ENCODE measurements around the gene RNF224. TPM values are rescaled to one million over a fixed set of nuclear protein-coding genes. Genes with fewer than 3 reads are reported as not detected.
"Not testable (repeated sequence)": the region's sequence is repeated elsewhere in the genome, so short reads cannot be mapped to it uniquely, and the experiment has no call there.

Gene RNF224
- total and polyA plus RNA-seq, 3 experiments from 2014 or later, result not detected

GRCh38 chr9:137236936-137237421 lies 9.7 kb downstream of the RNF224 start:
- Histone ChIP-seq H3K4me3 (ENCODE audit: low read length) (no peak overlapping the region), H3K9me3 (ENCODE audit: low read length) (no peaks in the 10 kb centered on the region), H3K27me3 (ENCODE audit: insufficient read depth, low read length, poor library complexity, severe bottlenecking) (no peaks in the 10 kb centered on the region), H3K27ac (ENCODE audit: low read depth, low read length) (peak overlapping the region; percentile 27), H3K36me3 (ENCODE audit: insufficient read depth, low read length) (peaks cover under 1% of the 10 kb centered on the region), H3K4me1 (ENCODE audit: insufficient read depth, low read length) (peaks cover 13% of the 10 kb centered on the region)
- POLR2A ChIA-PET, result interaction anchor here (0.8 to 1.0 kb wide), 2 partner anchors 17 to 112 kb away, joined by 3 to 4 read pairs; no protein-coding TSS in a partner anchor
- peak overlapping the region in 1 of 8 donors; percentile 62 for H3K27ac Mint-ChIP-seq
- peaks cover 0 to 3% (median 0%) of the 10 kb centered on the region in 3 donors for H3K36me3 Mint-ChIP-seq
- no peaks in the 10 kb centered on the region for H3K9me3 Mint-ChIP-seq
- DNase-seq, result no peak
- H3K4me1 Mint-ChIP-seq, result peaks cover 5 to 31% (median 6%) of the 10 kb centered on the region in 3 donors
- peak overlapping the region in 1 of 7 donors; percentile 32 for H3K4me3 Mint-ChIP-seq
- CTCF ChIA-PET, result interaction anchor here (0.6 to 2.4 kb wide), 36 partner anchors 10 to 823 kb away, joined by 3 to 18 read pairs (median 4); partner anchors contain the start of genes CYSRT1, DPP7, MAN1B1 and NELFB
- peaks cover 4 to 8% of the 10 kb centered on the region in 2 donors for H3K27me3 Mint-ChIP-seq

DNA sequence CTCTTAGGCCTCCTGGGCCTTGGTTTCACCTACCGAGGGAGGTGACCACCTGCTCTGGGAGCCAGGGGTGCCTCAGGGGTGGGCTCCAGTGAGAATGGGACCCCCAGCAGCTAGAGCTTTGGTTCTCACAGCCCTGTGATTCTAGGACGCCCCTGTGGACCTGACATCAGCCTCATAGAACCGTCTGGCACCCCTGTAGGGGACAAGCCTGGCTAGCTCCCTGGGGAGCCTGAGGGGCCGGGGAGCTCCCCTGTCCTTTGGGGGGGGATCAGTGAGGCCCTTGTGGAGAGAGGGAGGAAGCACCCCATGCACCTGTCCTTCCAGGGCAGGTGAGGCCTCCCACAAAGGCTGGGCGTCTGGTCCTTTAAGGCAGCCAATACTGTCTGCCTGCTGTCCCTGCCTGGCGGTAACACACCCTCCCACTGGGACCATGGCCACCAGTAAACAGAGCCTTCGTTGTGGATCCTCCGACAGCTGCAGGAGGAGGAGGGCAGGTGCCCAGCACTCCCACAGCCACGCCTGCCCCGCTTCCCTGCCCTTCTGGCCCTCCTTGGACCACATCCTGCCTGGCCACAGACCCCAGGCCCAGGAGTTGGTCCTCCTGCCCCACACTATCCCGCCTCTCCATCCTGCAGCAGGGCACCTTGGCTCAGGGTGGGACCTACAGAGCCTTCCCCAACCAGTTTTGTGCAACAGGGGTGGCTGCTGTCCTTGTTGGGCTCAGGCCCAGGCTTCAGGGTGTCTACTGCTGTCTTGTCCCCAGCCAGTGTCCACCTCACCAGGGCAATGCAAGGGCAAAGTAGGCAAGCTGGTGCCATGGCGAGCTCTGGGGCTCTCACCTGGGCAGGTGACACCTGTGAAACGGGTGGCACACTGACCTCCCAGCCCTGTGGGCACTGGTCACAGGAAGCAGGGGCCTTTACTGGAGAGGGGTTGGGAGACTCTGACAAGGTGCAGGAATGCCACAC lies 10.7 kb downstream of the RNF224 start:
- Mint-ChIP-seq H3K36me3 (peaks cover 0 to 14% (median 3%) of the 10 kb centered on the region in 3 donors), H3K4me3 (peak overlapping the region in 2 of 7 donors; percentile 15 to 59), H3K27ac (peak overlapping the region in 2 of 8 donors; percentile 50 to 75), H3K4me1 (peaks cover 15 to 41% (median 15%) of the 10 kb centered on the region in 3 donors), H3K27me3 (peaks cover 4 to 8% of the 10 kb centered on the region in 2 donors), H3K9me3 (no peaks in the 10 kb centered on the region)
- Histone ChIP-seq H3K27me3 (ENCODE audit: insufficient read depth, low read length, poor library complexity, severe bottlenecking) (no peaks in the 10 kb centered on the region), H3K36me3 (ENCODE audit: insufficient read depth, low read length) (peaks cover 10% of the 10 kb centered on the region), H3K27ac (ENCODE audit: low read depth, low read length) (no peak overlapping the region), H3K4me1 (ENCODE audit: insufficient read depth, low read length) (peaks cover 22% of the 10 kb centered on the region), H3K9me3 (ENCODE audit: low read length) (no peaks in the 10 kb centered on the region), H3K4me3 (ENCODE audit: low read length) (no peak overlapping the region)
- ChIA-PET POLR2A (interaction anchor here (0.6 kb wide), 1 partner anchor 110 kb away, joined by 3 read pairs; no protein-coding TSS in a partner anchor), CTCF (interaction anchor here (0.8 to 2.4 kb wide), 8 partner anchors 9 to 191 kb away, joined by 3 to 18 read pairs (median 6); partner anchors contain the start of genes CYSRT1, MAN1B1, NELFB and NPDC1)
- no peak for DNase-seq

GRCh38 chr9:137239541-137240200 lies 12.4 kb downstream of the RNF224 start:
- POLR2A ChIA-PET, result interaction anchor here (0.7 to 3.4 kb wide), 11 partner anchors 16 to 312 kb away, joined by 3 to 83 read pairs (median 6); partner anchors contain the start of genes ANAPC2, MAN1B1, MRPL41 and NELFB
- H3K4me1 ChIP-seq (ENCODE audit: insufficient read depth, low read length), result peaks cover 22% of the 10 kb centered on the region
- CTCF ChIA-PET, result interaction anchor here (0.8 to 4.4 kb wide), 8 partner anchors 9 to 211 kb away, joined by 3 to 43 read pairs (median 6); partner anchors contain the start of genes NELFB, RNF224, SLC34A3 and UAP1L1

GRCh38 chr9:137240318-137240840 lies 13.1 kb downstream of the RNF224 start:
- no peaks in the 10 kb centered on the region for H3K9me3 ChIP-seq (ENCODE audit: low read length)
- no peaks in the 10 kb centered on the region for H3K9me3 Mint-ChIP-seq
- peak overlapping the region in 6 of 7 donors; percentile 62 to 88 (median 78) for H3K4me3 Mint-ChIP-seq
- H3K4me1 Mint-ChIP-seq, result peaks cover 15 to 52% (median 17%) of the 10 kb centered on the region in 3 donors
- CTCF ChIA-PET, result interaction anchor here (1.0 to 4.4 kb wide), 12 partner anchors 13 to 450 kb away, joined by 3 to 43 read pairs (median 4); partner anchors contain the start of genes ANAPC2, NELFB, RNF224 and SSNA1
- H3K4me3 ChIP-seq (ENCODE audit: low read length), result peak overlapping the region; percentile 60
- peaks cover 22% of the 10 kb centered on the region for H3K4me1 ChIP-seq (ENCODE audit: insufficient read depth, low read length)
- H3K27me3 Mint-ChIP-seq, result peaks cover 0 to 4% of the 10 kb centered on the region in 2 donors
- peak overlapping the region in 2 of 8 donors; percentile 63 to 78 for H3K27ac Mint-ChIP-seq
- peak; percentile 60 to 84 (median 80) for DNase-seq
- H3K36me3 ChIP-seq (ENCODE audit: insufficient read depth, low read length), result peaks cover 10% of the 10 kb centered on the region
- H3K27me3 ChIP-seq (ENCODE audit: insufficient read depth, low read length, poor library complexity, severe bottlenecking), result no peaks in the 10 kb centered on the region
- peaks cover 0 to 22% (median 5%) of the 10 kb centered on the region in 3 donors for H3K36me3 Mint-ChIP-seq
- H3K27ac ChIP-seq (ENCODE audit: low read depth, low read length), result peak overlapping the region; percentile 79
- POLR2A ChIA-PET, result interaction anchor here (0.5 to 3.4 kb wide), 20 partner anchors 15 to 440 kb away, joined by 3 to 83 read pairs (median 4); partner anchors contain the start of genes ANAPC2, MAN1B1, MRPL41 and NELFB

More at GRCh38 chr9:137239541-137240200, 12.4 kb downstream of the RNF224 start:
- H3K4me3 Mint-ChIP-seq, result peak overlapping the region; percentile 28 to 88 (median 77)
- H3K36me3 ChIP-seq (ENCODE audit: insufficient read depth, low read length), result peaks cover 10% of the 10 kb centered on the region
- H3K27ac Mint-ChIP-seq, result peak overlapping the region in 6 of 8 donors; percentile 33 to 68 (median 56)
- peak overlapping the region; percentile 79 for H3K27ac ChIP-seq (ENCODE audit: low read depth, low read length)
- H3K9me3 Mint-ChIP-seq; H3K27me3 Mint-ChIP-seq; DNase-seq; H3K27me3 ChIP-seq (ENCODE audit: insufficient read depth, low read length, poor library complexity, severe bottlenecking); H3K9me3 ChIP-seq (ENCODE audit: low read length): not testable (repeated sequence)
- H3K4me3 ChIP-seq (ENCODE audit: low read length), result peak overlapping the region; percentile 60
- H3K36me3 Mint-ChIP-seq, result peaks cover 0 to 22% (median 5%) of the 10 kb centered on the region in 3 donors
- peaks cover 15 to 52% (median 17%) of the 10 kb centered on the region in 3 donors for H3K4me1 Mint-ChIP-seq

DNA sequence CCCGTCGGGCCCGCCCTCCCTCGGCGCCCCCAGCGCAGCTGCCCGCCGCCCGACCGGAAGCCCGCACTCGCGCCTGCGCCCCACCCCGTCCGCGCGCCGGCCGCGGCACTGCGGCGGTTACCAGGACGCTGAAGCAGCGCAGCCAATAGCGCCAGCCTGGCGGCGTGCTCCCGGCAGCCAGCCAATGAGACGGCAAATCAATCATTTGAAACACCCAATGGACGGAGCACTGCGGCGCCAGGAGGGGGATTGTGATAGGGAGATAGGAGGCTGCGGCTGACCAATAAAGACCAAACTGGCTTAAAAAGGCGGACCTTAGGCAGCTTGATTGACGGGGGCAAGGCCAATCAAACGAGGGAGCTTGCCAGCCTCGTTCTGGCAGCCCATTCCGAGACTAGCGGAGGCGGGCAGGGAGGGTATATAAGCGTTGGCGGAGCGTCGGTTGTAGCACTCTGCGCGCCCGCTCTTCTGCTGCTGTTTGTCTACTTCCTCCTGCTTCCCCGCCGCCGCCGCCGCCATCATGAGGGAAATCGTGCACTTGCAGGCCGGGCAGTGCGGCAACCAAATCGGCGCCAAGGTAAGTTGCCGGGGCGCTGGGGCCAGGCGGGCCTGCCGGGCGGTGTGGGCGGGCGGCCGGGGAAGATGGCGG lies 13.7 kb downstream of the RNF224 start, which contains the start of gene TUBB4B:
TSS of gene TUBB4B (plus strand) at position 447 of the 649 bp plus-strand sequence. CDS start at position 521, 74 bp downstream.
- CTCF ChIA-PET, result interaction anchor here (1.0 to 4.4 kb wide), 12 partner anchors 13 to 450 kb away, joined by 3 to 43 read pairs (median 4); partner anchors contain the start of genes ANAPC2, NELFB, RNF224 and SSNA1
- Histone ChIP-seq H3K27me3 (ENCODE audit: insufficient read depth, low read length, poor library complexity, severe bottlenecking) (no peaks in the 10 kb centered on the region), H3K9me3 (ENCODE audit: low read length) (no peaks in the 10 kb centered on the region), H3K4me3 (ENCODE audit: low read length) (peak within 1 kb of the TSS; percentile 60), H3K36me3 (ENCODE audit: insufficient read depth, low read length) (peaks cover 10% of the 10 kb centered on the region), H3K4me1 (ENCODE audit: insufficient read depth, low read length) (peaks cover 20% of the 10 kb centered on the region), H3K27ac (ENCODE audit: low read depth, low read length) (peak within 1 kb of the TSS; percentile 79)
- peak; percentile 92 to 100 (median 97) for DNase-seq
- Mint-ChIP-seq H3K4me1 (peaks cover 15 to 52% (median 17%) of the 10 kb centered on the region in 3 donors), H3K27me3 (peaks cover 0 to 4% of the 10 kb centered on the region in 2 donors), H3K27ac (peak within 1 kb of the TSS; percentile 82 to 95 (median 90)), H3K4me3 (peak within 1 kb of the TSS; percentile 88 to 95 (median 90)), H3K9me3 (no peaks in the 10 kb centered on the region), H3K36me3 (peaks cover 0 to 22% (median 5%) of the 10 kb centered on the region in 3 donors)
- POLR2A ChIA-PET, result interaction anchor here (0.5 to 3.4 kb wide), 19 partner anchors 15 to 441 kb away, joined by 3 to 83 read pairs (median 4); partner anchors contain the start of genes ANAPC2, MAN1B1, MRPL41 and NELFB

- POLR2A ChIA-PET, result interaction anchor here (1.0 to 3.4 kb wide), 10 partner anchors 14 to 442 kb away, joined by 3 to 83 read pairs (median 11); partner anchors contain the start of genes MAN1B1, NELFB, RNF208 and SAPCD2
- H3K4me3 ChIP-seq (ENCODE audit: low read length), result peak overlapping the region; percentile 46
- H3K36me3 Mint-ChIP-seq, result peaks cover 0 to 22% (median 5%) of the 10 kb centered on the region in 3 donors
- H3K27ac Mint-ChIP-seq, result peak overlapping the region in 6 of 8 donors; percentile 67 to 94 (median 80)
- H3K27me3 Mint-ChIP-seq, result peaks cover 0 to 4% of the 10 kb centered on the region in 2 donors
- no peaks in the 10 kb centered on the region for H3K27me3 ChIP-seq (ENCODE audit: insufficient read depth, low read length, poor library complexity, severe bottlenecking)
- H3K27ac ChIP-seq (ENCODE audit: low read depth, low read length), result peak overlapping the region; percentile 72
- peaks cover 10% of the 10 kb centered on the region for H3K36me3 ChIP-seq (ENCODE audit: insufficient read depth, low read length)
- CTCF ChIA-PET, result interaction anchor here (1.0 to 4.4 kb wide), 13 partner anchors 13 to 451 kb away, joined by 3 to 43 read pairs (median 3); partner anchors contain the start of genes ANAPC2, NELFB, RNF224 and SSNA1
- H3K9me3 ChIP-seq (ENCODE audit: low read length), result no peaks in the 10 kb centered on the region
- no peaks in the 10 kb centered on the region for H3K9me3 Mint-ChIP-seq
- peak overlapping the region; percentile 81 to 88 (median 86) for H3K4me3 Mint-ChIP-seq
- DNase-seq, result peak in 3 of 5 donors; percentile 63 to 82 (median 66)
- H3K4me1 Mint-ChIP-seq, result peaks cover 15 to 46% (median 17%) of the 10 kb centered on the region in 3 donors
- peaks cover 14% of the 10 kb centered on the region for H3K4me1 ChIP-seq (ENCODE audit: insufficient read depth, low read length)
These were observed 14.4 kb downstream of the RNF224 start for GRCh38 chr9:137241490-137242268.
